Activated T-cell treated with anti-CD3 and anti-CD28 coated beads, Interleukin-2, amount 50 U/mL, for 1 hour (primary cell): ENCODE results near the gene TMEM212.

ENCODE experiments used
- DNase-seq: peaks from one replicate; pipeline ENCODE4 v3.0.0-alpha.2; 2020

The TMEM212 gene

DNA sequence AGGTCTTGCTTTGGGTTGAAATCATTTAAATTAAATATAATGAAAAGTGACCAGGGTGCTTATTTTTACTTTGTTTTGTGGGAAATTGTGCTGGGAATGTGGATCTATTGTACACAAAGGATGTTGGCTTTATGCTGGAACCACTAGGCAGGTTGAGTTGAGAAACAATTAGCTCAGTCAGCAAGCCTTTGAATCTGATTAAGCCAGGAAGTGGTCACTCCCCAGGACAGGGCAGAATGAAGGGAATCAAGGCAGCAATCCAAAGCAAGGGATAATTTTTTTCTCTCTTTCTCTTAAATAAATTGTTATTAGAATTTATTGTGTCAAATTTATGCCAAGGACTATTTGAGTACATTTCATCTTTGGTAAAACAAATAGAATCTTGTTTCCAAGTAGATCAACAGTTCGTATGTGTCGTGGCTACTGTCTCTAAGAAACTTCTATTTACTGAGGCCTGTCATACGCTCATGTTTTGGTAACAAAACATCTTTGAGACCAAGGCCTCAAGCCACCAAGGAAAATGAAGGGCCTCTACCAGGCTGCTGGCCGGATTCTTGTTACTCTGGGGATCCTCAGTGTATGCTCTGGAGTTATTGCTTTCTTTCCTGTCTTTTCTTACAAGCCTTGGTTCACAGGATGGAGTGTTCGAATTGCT is at the start of gene TMEM212:
Gene TMEM212, plus strand, starts transcription at position 486 of the 655 bp plus-strand sequence. Its CDS starts 35 bp downstream, at position 521.
- DNase-seq = no peak

DNA sequence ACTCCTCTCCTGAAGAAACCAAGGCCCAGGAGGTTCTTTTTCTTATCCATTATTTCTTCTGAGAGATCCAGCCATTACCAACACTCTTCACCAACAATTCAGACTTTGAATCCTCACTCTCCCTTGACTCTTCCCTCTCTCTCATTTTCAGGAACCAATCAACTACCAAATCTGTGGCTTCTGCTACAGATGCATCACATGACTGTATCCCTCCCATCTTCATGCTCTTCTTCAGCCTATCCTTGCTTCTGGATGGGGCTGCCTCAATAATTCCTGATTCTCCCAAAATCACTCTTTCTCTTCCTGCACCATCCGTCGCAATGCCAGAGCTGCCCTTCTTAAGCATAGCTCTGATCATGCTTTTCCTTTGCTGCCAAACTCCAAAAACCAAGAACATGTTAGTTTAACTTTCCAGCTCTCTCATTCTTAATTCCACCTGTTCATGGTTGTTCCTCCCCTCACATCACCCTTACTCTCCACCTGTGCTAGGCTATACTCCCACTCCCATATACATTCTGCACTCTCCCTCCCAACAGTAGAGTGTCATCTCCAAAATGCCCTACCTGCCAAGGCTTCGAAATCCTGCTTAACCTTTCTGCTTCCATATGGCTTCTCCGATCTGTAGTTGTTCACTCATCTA is 46.4 kb upstream of the TMEM212 start:
- no peak for DNase-seq

DNA sequence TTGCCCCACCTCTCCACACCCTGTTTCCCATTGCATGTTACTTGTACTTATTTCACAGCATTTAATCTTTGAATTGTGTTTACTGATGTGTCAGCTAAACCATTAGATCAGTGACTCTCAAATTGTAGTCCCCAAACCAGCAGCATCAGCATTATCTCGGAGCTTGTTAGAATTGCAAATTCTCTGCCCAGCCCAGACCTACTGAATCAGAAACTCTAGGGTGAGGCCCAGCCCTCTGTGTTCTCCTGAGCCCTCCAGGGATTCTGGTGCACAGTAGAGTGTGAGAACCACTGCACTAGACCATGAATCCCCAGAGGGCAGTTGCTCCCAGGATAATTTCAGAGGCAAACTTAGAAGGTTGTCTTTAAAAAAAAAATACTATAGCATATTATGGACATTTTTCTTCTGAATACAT is 45.9 kb upstream of the TMEM212 start:
- DNase-seq = no peak

DNA sequence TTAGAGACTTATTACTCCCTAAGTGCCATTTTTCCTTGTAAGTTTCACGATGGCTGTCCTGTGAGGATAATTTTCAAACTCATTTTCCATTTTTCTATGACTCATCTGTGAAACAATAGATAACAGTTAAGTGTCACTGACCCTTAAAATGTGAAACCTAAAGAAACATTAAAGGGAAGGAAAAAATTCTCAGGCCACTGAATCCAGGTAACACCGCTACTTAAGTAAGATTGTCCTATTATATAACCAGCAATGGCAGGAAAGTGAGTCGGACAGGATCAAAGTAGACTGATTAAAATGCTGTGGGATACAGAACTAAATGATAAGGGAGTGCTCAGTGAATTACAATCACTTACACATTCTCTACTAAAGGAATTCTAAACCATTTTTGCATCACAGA is 45.3 kb upstream of the TMEM212 start:
- no peak for DNase-seq

DNA sequence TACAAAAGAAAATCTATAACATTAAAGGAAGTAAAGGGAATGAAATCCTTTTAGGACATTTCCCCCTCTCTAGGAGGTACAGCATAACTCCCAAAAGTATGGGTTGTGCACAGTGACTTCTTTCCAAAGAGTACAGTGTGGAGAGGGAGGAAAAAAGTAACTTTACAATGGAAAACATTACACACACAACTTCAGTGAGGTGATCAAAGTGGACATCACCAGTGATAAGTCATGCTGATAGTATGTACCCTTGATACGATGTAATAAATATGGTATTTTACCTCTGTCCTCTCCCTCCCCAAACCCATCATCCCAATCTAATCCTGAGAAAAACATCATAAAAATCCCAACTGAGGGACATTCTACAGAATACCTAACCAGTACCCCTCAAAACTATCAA is 43.6 kb upstream of the TMEM212 start:
- DNase-seq = no peak

DNA sequence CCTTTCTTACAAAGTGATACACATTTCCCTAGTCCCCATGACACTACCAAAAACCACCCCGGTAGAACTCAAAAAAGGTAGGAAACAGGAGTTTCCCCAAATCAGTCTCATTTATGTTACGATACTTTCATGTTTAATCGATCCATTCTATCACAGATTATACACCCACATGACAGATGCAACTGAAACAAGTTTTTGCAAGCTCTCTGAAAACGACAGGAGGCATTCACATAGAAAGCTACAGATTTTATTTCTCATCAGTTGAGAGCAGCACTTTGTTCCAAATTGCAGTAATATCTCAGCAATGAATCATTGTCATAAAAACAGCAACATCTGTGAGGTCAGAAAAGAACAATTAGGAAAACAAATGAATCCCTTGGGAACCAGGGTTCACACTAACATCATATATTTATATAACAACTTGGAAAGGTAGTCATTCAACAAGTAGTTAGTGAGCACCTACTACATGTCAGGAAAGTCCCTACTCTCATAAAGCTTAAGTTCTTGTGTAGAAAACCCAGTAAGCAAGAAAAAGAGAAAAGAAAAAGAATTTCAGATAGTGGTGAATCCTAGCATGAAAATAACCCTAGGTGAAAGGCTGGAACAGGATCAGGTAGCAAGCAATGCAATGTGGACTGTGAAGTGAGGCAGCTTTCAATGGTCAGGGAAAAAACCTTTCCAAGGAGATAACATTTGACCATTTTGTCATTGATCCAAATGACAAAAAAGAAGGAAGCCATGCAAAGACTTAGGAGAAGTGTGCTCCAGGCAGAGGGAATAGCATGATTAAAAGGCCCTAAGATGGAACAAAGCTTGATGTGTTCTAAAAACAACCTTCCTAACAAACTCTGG is 41.2 kb upstream of the TMEM212 start:
- no peak for DNase-seq

DNA sequence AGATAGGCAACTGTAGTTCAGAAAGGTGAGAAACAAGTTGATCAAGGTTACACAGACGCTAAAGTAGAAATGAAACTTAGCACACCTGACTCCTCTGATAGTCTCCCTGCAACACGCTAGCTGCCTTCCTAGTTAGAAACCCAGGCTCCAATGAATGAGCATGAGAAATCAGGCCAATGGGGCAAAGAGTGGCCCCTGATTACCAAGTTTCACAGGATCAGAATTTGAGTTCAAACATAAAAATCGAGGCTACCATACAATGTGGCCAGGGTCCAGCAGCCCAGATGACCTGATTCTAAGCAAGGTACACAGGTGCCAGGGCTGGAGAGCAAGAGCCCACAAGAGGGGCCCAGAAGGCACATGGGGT is 40.6 kb upstream of the TMEM212 start:
- no peak for DNase-seq

DNA sequence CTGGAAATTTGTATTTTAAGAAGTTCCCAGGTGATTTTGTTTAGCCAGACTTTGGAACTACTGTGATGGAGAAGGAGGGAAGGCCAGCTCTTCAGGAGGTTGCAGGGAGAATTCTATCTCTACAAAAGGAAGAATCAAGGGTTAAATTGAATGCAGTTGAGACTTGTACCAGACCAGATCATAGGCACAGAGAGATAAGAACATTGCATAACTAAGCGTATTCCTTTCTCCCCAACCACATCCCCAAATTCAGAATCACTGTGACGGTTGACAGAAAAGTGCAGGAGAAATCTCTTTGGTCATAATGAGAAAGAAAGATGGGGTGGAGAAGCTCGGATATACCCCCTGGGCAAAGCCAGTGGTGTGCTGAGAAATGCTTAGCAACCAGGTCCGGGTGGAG is 40.1 kb upstream of the TMEM212 start:
- DNase-seq = no peak

DNA sequence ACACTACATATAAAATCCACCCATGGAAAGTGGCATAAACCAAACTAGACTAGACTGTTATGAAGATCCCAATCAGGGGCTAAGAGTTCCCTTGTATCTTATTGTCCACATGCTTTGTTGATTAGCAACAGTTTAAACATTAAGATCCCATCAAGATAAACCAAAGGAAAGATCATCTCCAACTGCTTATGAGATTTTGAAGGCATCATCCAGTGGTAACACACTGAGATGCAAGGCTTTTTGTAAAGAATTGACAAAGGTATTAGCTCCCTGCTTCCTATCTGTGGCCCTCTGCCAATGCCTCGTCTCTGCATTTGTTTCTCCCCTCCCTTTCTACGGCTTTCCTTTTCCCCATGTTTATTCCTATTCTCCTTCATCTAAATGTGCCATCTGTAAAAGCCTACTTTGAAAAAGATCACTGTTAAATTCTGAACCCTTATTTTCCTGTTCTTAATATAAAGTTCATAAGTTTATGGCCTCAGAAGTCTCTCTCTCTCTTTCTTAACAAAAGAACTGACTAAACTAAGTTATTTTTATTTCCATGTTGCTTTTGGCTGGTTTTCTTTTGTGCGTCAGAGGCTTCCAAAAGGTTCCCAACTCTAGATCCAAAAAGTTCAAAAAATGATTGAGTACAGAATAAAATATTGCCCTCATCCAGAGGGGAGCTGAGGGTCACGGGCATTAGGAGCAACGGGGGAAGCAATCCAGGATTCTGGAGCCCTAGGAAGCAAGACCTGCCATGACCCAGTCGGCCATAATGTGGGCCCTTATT is 38.3 kb upstream of the TMEM212 start:
- DNase-seq = no peak

DNA sequence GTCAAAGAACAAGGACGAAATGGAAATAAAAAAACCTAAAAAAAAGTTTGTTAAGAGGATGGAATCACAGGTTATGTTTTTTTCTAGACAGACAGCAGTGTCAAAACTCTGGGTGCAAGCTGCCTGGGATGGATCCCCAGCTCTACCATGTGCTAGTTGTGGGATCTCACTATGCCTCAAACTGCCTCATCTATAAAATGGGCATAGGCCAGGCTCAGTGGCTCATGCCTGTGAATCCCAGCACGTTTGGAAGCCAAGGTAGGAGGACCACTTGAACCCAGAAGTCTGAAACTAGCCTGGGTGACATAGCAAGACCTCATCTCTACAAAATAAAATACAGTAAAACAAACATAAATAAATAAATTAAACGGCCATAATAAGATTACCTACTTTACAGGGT is 37.5 kb upstream of the TMEM212 start:
- no peak for DNase-seq

DNA sequence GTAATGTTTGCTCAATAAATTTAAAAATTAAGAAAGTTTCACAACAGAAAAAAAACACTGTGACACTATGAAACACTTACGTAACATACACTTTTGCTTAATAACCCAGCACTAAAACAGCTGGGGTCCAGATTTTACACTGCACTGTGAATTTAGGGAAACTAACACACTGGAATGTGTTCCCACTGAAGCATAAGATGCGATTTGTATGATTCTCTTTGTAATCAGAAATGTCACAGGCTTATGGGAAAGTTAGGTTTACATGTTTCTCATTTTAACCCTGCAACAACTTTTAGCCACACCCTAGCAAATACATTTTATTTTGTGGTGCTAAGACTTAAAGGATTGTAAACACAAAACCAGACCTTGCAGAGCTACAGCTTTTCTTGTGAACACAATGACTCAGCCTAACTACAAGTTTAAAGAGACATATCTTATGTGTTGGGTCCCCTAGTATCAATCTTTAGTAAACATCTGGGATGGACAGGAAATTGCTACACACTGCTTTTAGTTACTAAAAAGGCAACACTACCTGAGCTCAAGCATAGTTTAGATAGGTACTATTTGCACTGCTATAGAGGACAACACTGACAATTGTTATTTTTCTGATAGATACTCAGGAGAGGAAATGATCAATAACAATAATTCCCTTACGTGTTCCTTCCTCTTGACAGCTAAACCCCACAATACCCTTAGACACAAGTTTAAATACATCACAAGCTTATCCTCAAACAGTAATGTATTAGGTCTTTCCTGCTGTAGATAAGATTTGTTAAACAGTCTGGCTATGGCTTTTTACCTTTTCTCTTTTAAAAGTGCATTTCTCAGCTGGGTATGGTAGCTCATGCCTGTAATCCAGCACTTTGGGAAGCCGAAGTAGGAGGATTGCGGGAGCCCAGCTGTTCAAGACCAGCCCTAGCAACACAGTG is 36.7 kb upstream of the TMEM212 start:
- DNase-seq = no peak

DNA sequence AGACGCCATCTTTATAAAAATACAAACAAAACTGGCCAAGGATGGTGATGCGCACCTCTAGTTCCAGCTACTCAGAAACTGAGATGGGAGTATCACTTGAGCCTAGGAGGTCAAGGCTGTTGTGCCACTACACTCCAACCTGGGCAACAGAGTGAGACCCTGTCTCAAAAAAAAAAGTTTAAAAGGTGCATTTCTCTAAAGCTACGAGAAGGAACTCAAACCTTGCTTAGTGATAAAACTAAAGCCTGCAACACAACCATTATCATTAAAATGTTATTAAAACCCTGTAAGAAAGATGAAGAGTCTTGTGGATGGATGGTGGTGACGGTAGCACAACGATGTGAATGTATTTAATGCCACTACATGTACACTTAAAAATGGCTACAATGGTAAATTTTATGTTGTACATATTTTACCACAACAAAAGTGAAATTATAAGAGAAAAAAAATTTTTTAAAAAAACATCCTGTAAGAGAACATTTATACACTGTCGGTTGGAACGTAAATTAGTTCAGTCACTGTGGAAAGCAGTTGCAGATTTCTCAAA is 35.9 kb upstream of the TMEM212 start:
- DNase-seq = no peak

DNA sequence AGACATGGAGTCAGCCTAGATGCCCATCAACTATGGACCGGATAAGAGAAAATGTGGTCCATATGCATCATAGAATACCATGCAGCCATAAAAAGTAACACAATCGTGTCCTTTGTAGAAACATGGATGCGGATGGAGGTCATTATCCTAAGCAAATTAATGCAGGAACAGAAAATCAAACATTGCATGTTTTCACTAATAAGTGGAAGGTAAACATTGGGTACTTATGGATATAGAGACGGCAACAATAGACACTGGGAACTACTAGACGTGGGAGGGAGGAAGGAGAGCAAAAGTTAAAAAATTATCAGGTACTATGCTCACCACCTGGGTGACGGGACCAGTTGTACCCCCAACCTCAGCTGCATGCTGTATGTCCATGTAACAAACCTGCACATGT is 35.3 kb upstream of the TMEM212 start:
- no peak for DNase-seq

DNA sequence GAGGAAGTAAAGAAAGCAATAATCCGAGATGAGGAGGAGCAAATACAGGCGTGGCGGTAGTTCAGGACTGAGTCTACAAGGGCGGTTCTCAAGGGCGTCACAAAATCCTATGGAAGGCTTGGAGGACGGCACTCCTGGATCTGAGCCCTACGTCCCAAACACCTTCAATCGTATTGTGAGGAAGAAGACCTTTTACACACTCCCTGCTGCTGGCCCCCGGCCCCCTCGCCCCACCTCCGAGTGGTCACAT is 33.6 kb upstream of the TMEM212 start:
- no peak for DNase-seq

DNA sequence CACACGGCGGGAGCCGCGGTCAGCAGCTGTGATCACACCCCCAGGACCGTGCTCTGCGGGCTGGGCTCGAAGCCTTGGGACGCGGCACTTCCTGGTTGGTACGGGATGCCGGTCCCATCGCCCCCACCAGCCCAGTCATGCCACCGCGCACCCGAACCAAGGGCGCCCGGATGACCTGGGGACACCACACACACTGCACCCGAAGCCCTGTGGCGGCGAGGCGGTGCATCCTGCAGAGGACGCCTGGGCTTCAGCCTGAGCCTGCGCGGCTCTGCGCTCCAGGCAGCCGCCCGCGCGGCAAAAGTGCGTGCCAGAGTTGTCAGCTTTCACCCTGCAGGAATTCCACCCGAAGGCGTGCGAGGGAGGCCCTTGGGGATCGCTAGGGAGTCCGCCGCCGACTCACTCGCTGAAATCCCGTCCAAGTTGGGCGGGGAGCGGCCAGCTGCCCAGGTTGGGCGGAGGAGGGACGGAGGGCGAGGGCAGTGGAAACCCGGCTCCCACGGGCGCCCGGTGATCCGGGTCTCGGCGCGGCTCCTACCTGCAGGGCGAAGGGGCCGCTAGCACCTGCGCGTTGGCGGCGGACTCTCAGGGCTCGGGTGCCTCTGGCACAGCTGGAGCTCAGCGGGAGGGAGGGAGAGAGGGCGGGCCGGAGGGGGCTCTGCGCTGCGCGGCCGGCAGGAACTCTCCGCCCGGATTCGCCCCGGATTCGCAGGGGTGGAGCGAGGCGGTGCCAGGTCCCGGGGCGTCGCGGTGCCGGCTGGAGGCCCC is 33.1 kb upstream of the TMEM212 start, which contains the start of gene PLD1:
Gene PLD1, minus strand, starts transcription at position 623 of the 768 bp plus-strand sequence. CDS start 72,432 bp downstream, outside the sequence.
- peak; percentile 51 for DNase-seq

DNA sequence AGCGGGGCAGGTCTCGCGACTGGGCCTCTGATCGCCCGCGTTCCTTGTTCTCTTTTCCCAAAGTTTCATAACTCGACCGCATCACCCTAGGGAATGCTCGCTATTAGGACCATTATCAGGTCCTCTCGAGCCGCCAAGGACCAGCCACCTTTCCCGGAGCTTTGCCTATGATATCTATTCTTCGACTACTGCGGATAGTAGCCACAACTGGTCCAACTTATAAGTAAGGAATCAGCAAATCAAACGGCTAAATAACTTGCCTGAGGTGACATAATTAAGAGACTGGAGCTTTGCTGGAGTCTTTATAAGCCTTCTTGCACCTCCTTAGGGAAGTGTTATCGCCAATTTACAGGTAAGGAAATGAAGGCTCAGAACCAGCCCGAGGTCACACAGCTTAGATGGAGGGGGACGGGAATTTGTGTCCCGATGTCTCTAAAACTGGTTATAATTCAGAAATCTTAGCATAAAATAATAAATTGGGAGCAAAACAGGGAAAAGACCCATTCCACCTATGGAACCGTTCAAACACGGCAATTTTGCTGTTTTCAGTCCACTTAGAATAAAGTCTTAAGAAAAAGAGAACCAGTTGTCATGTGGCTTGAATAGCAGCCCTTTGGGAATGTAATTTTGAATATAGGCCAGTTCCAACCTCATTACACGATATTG is 32.4 kb upstream of the TMEM212 start:
- DNase-seq = no peak

DNA sequence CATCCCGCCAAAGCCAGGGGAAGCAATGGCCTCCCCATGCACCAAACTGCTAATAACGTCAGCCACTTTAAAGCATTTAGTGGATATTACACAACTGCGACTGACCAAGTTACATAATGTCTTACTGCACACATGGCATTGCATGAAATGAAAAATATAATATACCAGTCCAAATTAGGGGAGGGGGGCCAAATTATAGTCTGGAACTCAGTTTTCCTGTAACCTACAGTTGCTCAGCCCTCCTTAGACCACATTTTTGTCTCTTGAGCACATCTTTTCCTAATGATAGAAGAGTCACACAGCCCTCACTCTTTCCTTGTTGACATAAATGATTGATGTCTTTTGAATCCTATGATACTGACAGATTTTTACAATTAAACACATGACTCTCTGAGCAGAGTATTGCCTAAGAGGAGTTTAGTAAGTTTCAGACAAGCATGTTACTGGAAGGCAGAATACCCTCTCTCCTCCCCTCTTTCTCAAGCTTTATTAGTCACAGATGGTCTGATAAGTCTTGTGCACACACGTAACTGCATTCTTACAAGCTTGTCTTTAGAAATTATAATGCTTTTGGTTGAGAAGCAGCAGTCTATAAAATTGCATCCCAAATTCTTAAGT is 31.7 kb upstream of the TMEM212 start:
- DNase-seq = no peak

DNA sequence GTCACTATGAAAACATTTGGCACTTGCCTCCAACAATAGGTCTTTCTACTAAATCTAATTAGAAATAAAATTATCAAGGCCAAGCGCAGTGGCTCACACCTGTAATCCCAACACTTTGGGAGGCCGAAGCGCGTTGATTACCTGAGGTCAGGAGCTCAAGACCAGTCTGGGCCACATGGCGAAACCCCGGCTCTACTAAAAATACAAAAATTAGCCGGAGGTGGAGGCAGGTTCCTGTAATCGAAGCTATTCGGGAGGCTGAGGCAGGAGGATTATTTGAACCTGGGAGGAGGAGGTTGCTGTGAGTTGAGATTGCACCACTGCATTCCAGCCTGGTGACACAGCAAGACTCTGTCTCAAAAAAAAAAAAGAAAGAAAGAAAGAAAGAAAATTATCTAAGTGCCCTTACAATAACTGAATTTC is 31.2 kb upstream of the TMEM212 start:
- no peak for DNase-seq

DNA sequence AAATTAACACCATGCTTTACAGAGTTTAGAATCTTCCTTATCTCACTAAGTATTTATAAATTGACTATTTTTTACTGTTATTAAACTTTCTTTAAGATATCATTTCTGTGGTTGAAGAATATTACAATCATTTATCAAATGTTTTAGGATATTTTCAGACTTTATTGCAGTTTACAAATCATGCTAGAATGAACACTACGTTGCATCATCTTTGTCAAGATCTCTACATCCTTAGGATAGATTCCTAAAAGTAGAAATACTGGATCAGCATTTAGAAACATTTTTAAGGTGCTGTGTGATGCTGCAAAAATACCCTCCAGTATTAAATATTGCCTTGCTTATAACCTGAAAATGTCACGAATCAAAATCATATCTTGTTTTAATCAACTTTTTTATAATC is 30.3 kb upstream of the TMEM212 start:
- no peak for DNase-seq

DNA sequence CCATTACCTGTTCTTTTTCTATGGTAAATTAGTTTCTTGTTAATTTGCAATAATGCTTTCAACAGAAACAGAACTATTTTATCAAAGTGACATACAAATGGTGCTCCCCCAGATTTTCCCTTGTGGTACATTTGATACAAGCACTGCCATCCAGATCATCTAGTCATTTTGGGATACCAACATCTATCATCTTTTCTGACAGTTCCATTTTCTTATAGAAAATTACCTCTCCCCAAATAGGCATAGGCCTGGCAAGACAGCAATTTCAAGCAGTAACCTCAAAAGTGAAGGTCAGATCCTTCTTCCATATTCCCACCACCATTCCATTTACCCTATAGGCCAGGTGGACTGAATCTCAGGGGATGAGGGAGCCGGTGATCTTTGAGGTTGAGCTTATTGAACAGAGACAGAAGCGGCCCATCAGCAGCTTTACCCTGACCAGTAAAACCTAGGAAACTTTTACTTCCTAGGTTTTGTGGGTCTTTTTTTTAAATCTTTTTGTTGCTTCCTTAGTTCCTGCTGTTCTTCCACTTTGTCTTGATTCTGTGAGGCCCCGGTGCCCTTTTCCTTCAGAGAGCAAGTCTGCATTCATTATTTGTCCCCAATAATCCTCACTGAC is 29.8 kb upstream of the TMEM212 start:
- no peak for DNase-seq
